BLaER1 (cell line): ENCODE results near the gene SORCS2.
A peak's percentile ranks its signal among the peaks of the same experiment; 100 is the strongest.

Experiments used
- H3K27ac ChIP-seq: shearing (Covaris generic); formaldehyde crosslinking; 2 replicates; pipeline ENCODE4 v1.8.1; 2022
- H3K27me3 ChIP-seq: shearing (Covaris generic); formaldehyde crosslinking; 2 replicates; pipeline ENCODE4 v1.8.1; 2022
- H3K36me3 ChIP-seq: shearing (Covaris generic); formaldehyde crosslinking; 2 replicates; pipeline ENCODE4 v1.8.1; 2022
- H3K4me1 ChIP-seq: shearing (Covaris generic); formaldehyde crosslinking; 2 replicates; pipeline ENCODE4 v1.8.1; 2022
- H3K4me2 ChIP-seq: shearing (Covaris generic); formaldehyde crosslinking; 2 replicates; pipeline ENCODE4 v1.8.1; 2022
- H3K4me3 ChIP-seq: shearing (Covaris generic); formaldehyde crosslinking; 2 replicates; pipeline ENCODE4 v1.8.1; 2022
- H3K9ac ChIP-seq: shearing (Covaris generic); formaldehyde crosslinking; 2 replicates; pipeline ENCODE4 v1.8.1; 2022
- H3K9me3 ChIP-seq: shearing (Covaris generic); formaldehyde crosslinking; 2 replicates; pipeline ENCODE4 v1.8.1; 2022
- H4K20me1 ChIP-seq: shearing (Covaris generic); formaldehyde crosslinking; 2 replicates; pipeline ENCODE4 v1.8.1; 2022
- Cebpa-rat ChIP-seq: shearing (Covaris generic); IDR thresholded peaks from 2 replicates; pipeline ENCODE4 v1.8.1; 2022

The SORCS2 gene

DNA sequence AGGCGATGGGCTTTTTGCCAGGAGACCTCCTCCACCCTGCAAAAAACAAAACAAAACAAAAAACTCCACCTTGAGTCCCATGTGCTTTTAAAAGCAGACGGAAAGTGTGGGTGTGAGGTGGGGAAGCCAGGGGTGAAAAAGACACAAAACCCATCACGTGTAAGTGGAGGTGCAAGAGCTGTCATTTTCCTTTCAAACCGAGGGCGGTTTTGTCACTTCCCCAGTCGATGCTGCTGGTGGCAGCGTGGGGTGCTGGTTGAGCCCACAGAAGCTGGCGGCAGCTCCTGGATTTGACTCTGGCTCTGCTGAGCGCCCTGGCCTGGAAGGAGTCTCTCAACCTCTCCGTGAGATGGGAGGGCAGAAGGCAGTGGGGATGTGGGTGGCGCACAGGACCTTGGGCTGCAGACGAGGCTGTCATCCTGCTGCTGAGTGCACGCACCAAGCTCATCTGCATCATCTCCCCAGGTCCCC, 132.3 kb downstream of the SORCS2 start:
- TF ChIP-seq Cebpa-rat: no peak

DNA sequence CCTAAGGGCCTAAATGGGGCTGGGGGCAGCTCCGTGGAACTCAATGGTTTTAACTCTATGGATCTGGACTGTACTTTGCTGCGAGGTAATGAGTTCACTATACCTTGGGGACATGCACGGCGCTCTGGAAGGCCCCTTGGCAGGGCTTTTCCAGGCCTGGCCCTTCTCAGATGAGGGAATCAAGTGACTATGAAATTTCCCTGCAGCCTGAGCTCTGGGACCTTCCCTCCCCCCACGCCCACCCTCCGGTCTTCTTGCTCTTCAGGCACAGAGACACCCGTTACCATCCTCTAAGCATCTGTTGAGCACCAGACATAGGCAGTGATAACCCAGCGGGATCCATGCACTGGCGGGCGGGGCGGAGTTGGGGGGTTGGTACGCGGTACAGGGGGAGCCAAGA, 133.2 kb downstream of the SORCS2 start:
- no peaks in the 10 kb centered on the region for H3K27me3 ChIP-seq
- H3K4me2 ChIP-seq: peak overlapping the region; percentile 31; the same call in 1 of the 2 replicates
- H4K20me1 ChIP-seq: no peaks in the 10 kb centered on the region
- H3K9ac ChIP-seq: no peak overlapping the region
- H3K4me3 ChIP-seq: no peak overlapping the region
- H3K9me3 ChIP-seq: peaks cover under 1% of the 10 kb centered on the region; the same call in 1 of the 2 replicates
- TF ChIP-seq Cebpa-rat: no peak
- no peaks in the 10 kb centered on the region for H3K36me3 ChIP-seq
- peaks cover 44% of the 10 kb centered on the region for H3K4me1 ChIP-seq
- no peak overlapping the region for H3K27ac ChIP-seq

More for the DNA sequence above, 132.3 kb downstream of the SORCS2 start:
- Histone ChIP-seq H3K27ac (no peak overlapping the region), H3K4me1 (peaks cover 44% of the 10 kb centered on the region), H3K4me3 (no peak overlapping the region), H3K4me2 (peak overlapping the region; percentile 31), H4K20me1 (no peaks in the 10 kb centered on the region), H3K9me3 (peaks cover 9% of the 10 kb centered on the region), H3K36me3 (no peaks in the 10 kb centered on the region), H3K27me3 (no peaks in the 10 kb centered on the region), H3K9ac (no peak overlapping the region)

DNA sequence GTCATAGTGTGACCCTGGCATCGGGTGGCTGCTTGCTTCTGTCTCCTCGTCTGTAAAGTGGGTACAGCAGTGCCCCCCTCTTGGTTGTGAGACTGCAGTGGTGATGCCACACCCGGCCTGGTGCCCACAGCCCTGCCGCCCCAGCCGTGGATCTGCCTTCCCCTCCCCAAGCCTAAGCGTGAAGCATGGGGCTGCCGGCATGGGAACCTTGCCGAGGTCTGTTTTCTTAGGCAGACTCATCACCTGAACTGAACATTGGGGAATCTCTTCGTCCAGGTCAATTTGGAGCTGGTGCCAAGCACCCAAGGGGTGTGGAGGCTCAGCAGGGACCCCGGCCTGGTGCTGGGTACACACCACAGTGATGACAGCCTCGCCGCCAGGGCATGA, 134.0 kb downstream of the SORCS2 start:
- Histone ChIP-seq H3K4me1 (peaks cover 44% of the 10 kb centered on the region), H3K4me2 (no peak overlapping the region), H3K36me3 (no peaks in the 10 kb centered on the region), H3K27ac (peak overlapping the region; percentile 24; the same call in 1 of the 2 replicates), H3K4me3 (no peak overlapping the region), H3K27me3 (no peaks in the 10 kb centered on the region), H3K9ac (no peak overlapping the region), H4K20me1 (no peaks in the 10 kb centered on the region), H3K9me3 (no peaks in the 10 kb centered on the region)
- no peak for TF ChIP-seq Cebpa-rat

DNA sequence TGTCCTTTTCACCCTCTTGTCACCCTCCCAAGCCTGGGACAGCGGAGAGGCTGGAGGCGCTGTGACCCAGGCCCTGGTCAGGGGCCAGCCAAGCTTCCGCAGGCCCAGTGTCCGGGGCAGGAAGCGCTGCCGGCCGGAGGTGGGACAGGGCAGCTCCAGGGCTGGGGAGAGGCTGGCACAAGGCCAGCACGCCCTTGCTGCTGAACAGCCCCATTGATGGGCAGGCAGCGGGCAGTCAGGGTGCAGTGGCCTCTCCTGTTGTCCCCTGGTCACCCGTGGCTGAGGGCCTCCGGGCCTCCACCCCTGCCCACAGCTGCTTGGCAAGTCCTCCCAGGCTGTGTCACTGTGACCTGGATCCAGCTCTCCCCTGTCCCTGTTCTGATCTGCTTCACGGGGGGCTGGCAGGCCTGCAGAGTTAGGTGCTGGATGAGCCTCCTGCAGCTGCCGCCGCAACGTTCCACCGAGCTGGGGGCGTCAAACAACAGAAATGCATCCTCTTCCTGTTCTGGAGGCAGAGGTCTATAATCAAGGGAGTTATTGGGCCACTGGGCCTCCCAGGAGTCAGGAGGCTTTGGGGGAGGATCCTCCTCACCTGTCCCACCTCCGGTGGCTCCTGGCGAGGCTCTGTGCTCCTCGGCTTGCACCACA, 134.5 kb downstream of the SORCS2 start:
- Histone ChIP-seq H3K4me2 (peak overlapping the region; percentile 58), H4K20me1 (no peaks in the 10 kb centered on the region), H3K9ac (peak overlapping the region; percentile 20; the same call in 1 of the 2 replicates), H3K9me3 (no peaks in the 10 kb centered on the region), H3K27me3 (no peaks in the 10 kb centered on the region), H3K4me1 (peaks cover 44% of the 10 kb centered on the region), H3K4me3 (no peak overlapping the region), H3K36me3 (no peaks in the 10 kb centered on the region), H3K27ac (peak overlapping the region; percentile 24)
- TF ChIP-seq Cebpa-rat: no peak

DNA sequence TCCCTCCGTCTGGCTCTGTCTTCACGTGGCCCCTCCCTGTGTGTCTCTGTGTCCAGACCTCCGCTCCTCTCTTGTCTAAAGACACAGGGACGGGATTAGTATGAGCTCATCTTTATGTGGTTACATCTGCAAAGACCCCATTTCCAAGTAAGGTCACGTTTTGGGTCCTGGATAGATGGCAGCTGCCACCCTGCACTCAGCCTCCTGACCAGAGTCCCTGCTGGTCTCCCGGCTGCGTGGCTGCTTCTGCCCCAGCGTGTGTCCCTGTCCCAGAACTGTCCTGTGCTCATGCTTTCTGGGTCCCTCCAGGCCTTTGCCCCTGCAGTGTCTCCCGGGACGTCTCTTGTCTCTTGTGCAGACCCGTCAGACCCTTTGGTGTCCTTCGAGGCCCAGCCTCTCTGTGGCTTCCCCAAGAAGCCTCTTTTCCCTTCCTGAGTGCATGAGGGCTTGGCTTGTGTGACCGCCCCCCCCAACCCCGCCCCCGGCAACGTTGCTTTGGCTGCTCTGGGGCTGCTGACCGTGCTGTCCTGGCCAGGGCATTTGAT, 135.1 kb downstream of the SORCS2 start:
- H3K4me3 ChIP-seq: no peak overlapping the region
- H4K20me1 ChIP-seq: no peaks in the 10 kb centered on the region
- H3K9me3 ChIP-seq: no peaks in the 10 kb centered on the region
- H3K27me3 ChIP-seq: no peaks in the 10 kb centered on the region
- H3K4me2 ChIP-seq: peak overlapping the region; percentile 58
- H3K9ac ChIP-seq: peak overlapping the region; percentile 20; the same call in 1 of the 2 replicates
- H3K27ac ChIP-seq: peak overlapping the region; percentile 24; the same call in 1 of the 2 replicates
- H3K4me1 ChIP-seq: peaks cover 44% of the 10 kb centered on the region
- no peak for TF ChIP-seq Cebpa-rat
- no peaks in the 10 kb centered on the region for H3K36me3 ChIP-seq

DNA sequence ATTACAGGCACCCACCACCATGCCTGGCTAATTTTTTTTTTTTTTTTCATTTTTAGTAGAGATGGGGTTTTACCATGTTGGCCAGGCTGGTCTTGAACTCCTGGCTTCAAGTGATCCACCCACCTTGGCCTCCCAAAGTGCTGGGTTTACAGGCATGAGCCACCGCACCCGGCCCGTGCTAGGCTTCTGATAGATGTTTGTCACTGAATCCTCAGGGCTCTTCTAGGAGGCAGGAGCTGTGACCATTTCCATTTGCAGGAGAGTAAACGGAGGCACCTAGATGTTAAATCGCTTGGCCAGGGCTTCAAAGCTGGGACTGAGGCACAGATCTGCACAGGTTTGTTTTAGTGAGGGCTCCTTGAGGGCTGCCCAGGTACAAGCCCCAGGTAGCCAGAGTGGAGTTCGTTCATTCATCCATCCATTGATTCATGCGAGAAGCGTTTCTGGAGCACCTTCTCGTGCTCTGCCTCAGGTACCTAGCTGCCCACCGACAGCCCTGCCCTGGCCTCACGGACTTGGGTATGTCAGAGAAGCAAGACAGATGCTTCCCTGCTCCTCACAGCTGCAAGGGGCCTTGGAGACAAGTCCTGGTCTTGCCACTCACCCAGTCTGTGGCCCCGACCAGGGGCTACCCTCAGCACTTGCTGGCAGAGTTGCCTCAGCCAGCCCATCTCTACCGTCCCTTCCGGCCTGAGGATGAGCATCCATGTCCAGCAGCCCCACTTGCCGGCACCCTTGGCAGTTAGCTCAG, 136.0 kb downstream of the SORCS2 start:
- H3K9ac ChIP-seq: no peak overlapping the region

DNA sequence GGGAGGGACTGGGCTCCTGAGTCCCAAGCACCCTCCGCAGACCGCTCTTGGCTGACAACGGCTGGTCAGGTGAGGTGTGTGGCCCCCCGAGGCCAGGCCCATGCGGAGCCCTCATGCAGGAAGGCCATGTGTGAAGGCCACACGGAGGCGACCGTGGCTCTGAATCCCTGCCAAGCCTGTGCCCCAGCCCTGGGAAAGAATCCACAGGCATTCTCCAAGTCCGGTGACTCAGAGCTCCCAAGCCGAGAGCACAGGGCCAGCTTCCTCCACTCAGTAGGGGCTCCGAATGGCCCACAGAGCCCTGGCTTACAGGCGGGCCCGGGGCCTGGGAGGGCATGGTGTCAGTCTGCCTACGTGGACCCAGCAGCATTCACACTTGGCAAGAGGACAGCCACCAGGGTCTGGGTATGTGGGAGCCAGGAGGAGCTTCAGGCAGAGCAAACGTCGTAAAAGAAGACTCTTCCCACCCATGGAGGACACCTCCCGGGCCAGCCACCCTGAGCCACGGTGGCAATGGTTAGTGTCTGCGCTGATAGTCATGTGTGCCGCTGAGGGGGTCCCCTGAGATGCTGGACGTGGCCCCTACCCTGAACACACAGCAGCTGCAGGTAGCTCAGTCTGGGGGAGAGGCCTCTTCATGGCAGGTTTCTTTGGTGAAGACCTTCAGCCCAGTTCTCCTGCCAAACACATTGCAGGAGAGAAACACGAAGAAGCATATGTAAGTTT, 136.7 kb downstream of the SORCS2 start:
- no peaks in the 10 kb centered on the region for H4K20me1 ChIP-seq
- H3K4me2 ChIP-seq: no peak overlapping the region
- H3K4me1 ChIP-seq: peaks cover 58% of the 10 kb centered on the region
- no peak for TF ChIP-seq Cebpa-rat
- no peak overlapping the region for H3K4me3 ChIP-seq
- H3K27me3 ChIP-seq: no peaks in the 10 kb centered on the region
- H3K36me3 ChIP-seq: no peaks in the 10 kb centered on the region
- H3K27ac ChIP-seq: no peak overlapping the region
- no peaks in the 10 kb centered on the region for H3K9me3 ChIP-seq
- H3K9ac ChIP-seq: no peak overlapping the region

More for the DNA sequence above, 136.0 kb downstream of the SORCS2 start:
- H3K27ac ChIP-seq: no peak overlapping the region
- TF ChIP-seq Cebpa-rat: no peak
- H3K36me3 ChIP-seq: no peaks in the 10 kb centered on the region
- H3K27me3 ChIP-seq: no peaks in the 10 kb centered on the region
- H3K4me1 ChIP-seq: peaks cover 53% of the 10 kb centered on the region
- no peaks in the 10 kb centered on the region for H3K9me3 ChIP-seq
- no peak overlapping the region for H3K4me3 ChIP-seq
- no peaks in the 10 kb centered on the region for H4K20me1 ChIP-seq
- 0 out of 2 replicates have a peak overlapping the region, but pooled peaks have one; percentile 58 for H3K4me2 ChIP-seq

DNA sequence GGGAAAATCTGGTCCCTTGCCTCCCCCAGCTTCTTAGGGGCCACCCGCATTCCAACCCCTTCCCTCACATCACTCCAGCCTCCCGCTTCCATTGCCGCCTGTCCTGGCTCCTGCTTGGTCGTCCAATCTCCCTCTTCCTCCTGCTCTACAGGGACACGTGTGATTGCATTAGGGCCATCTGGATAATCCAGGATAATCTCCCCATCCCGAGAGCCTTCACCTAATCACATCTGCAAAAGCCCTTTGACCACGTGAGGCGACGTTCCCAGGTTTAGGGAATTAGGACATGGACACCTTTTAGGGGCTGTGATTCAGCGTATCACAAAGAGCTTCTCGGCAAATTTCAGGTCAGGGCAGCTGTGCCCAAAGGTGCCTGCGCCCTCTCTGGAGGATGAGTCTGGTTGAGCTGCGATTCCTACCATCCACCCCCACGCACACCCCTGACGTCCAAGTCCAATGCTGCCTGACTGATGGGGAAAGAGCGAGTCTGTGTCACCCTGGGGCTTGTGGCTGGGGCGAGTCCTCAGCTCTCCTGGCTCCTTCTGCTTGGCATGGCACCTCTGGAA, 137.8 kb downstream of the SORCS2 start:
- Histone ChIP-seq H3K4me3 (no peak overlapping the region), H3K36me3 (no peaks in the 10 kb centered on the region), H3K9ac (no peak overlapping the region), H4K20me1 (no peaks in the 10 kb centered on the region), H3K4me2 (no peak overlapping the region), H3K4me1 (peaks cover 54% of the 10 kb centered on the region), H3K9me3 (no peaks in the 10 kb centered on the region), H3K27me3 (no peaks in the 10 kb centered on the region), H3K27ac (no peak overlapping the region)
- TF ChIP-seq Cebpa-rat: no peak
